ENCODE measurements around the gene TBC1D2B. TPM values are rescaled to one million over a fixed set of nuclear protein-coding genes. Genes with fewer than 3 reads are reported as not detected.

TBC1D2B gene
- total and polyA plus RNA-seq, 4 donors, result 8.4 to 119 (median 22.0) TPM

DNA sequence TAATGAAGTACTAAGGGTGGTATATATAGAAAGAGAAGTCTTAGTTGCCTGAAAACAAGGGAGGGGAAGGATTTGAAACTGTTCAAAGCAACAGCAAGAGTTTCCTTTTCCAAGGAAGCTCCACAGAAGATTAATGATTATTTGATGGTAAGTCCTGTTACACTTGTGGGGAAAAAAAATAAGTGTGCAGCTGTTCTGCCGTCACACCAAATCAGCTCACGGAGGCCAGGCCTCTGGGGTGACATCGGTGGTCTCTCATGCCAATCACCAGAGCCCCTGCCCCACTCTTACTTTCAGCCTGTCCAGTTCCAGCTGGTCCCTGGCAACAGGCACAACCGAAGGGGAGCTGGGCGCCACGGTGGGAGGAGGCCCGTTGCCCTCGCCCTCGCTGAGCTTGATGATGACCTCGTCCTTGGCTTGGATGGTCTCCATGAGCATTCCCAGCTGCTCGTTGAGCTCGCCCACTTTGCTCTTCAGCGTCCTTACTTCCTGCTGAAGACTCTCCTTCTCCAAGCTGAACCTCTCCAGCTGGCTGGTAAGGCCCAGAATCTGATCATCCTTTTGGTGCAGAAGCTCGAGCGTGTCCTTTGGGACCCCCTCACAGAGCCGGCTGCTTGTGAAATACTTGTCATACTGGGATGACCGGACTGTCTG, 53.5 kb downstream of the TBC1D2B start:
- peaks cover 6 to 48% (median 23%) of the 10 kb centered on the region in 4 donors for H3K36me3 ChIP-seq (ENCODE audit: control insufficient read depth in 4 of 4, insufficient read depth in 3 of 4, low read depth in 1 of 4, low read length in 3 of 4)

DNA sequence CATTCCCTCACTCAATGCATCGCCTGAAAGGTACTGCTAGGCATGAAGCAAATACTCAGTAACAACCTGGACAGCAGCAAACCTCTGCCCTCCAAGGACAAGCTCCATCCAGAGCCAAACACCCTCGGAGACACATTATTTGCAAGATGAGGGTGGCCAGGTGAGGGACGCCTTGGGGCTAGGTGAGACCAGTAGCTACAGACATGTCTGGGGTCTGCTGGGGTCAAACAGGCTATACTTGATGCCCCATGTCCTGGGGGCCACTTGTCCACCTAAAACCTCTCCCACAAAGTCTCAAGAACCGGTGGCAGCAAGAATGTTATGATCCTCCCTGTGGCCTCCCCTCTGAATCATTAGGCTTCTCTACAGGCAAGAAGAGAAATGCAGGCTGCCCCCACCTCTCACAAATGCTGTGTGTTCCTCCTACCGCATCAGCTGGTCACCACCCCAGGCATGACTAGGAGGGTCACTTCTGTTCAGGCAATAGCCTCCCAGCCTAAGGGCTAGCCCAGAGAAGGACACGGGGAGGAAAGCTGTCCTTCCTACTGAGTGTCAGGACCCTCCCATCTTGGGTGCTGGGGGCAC, 54.3 kb downstream of the TBC1D2B start:
- no peaks in the 10 kb centered on the region for H3K27me3 ChIP-seq (ENCODE audit: control insufficient read depth in 4 of 4, insufficient read depth in 4 of 4, low read length in 3 of 4)
- no peak overlapping the region for H3K9ac ChIP-seq (ENCODE audit: low read depth in 1 of 2, low read length in 2 of 2)
- 91% methylated on average over 6 of the region's 6 CpGs for WGBS
- H3K9me3 ChIP-seq (ENCODE audit: control insufficient read depth in 4 of 4, low read length in 3 of 4), result no peaks in the 10 kb centered on the region
- H3K27ac ChIP-seq (ENCODE audit: low read depth in 1 of 2, low read length in 2 of 2), result no peak overlapping the region
- no peak for DNase-seq (ENCODE audit: low spot score)
- no peak for TF ChIP-seq HNF4G (IDR thresholded peaks at IDR 0.05)
- no peak for TF ChIP-seq ATF3 (IDR thresholded peaks at IDR 0.05)
- TF ChIP-seq REST (IDR thresholded peaks at IDR 0.05), result no peak
- TF ChIP-seq HNF4A (conservative IDR thresholded peaks at IDR 0.05), result no peak
- H3K4me1 ChIP-seq (ENCODE audit: control insufficient read depth in 4 of 4, insufficient read depth in 4 of 4, low read length in 3 of 4), result peaks cover 7 to 33% (median 25%) of the 10 kb centered on the region in 4 donors
- peaks cover 6 to 48% (median 20%) of the 10 kb centered on the region in 4 donors for H3K36me3 ChIP-seq (ENCODE audit: control insufficient read depth in 4 of 4, insufficient read depth in 3 of 4, low read depth in 1 of 4, low read length in 3 of 4)
- no peak overlapping the region for H3K4me3 ChIP-seq (ENCODE audit: low read depth in 1 of 3, low read length in 3 of 3)

More for the DNA sequence above, 53.5 kb downstream of the TBC1D2B start:
- peaks cover 5 to 25% (median 17%) of the 10 kb centered on the region in 4 donors for H3K4me1 ChIP-seq (ENCODE audit: control insufficient read depth in 4 of 4, insufficient read depth in 4 of 4, low read length in 3 of 4)
- WGBS, result 85% methylated on average over 17 of the region's 17 CpGs
- no peaks in the 10 kb centered on the region for H3K9me3 ChIP-seq (ENCODE audit: control insufficient read depth in 4 of 4, low read length in 3 of 4)
- H3K4me3 ChIP-seq (ENCODE audit: low read depth in 1 of 3, low read length in 3 of 3), result no peak overlapping the region
- no peak overlapping the region for H3K9ac ChIP-seq (ENCODE audit: low read depth in 1 of 2, low read length in 2 of 2)
- H3K27me3 ChIP-seq (ENCODE audit: control insufficient read depth in 4 of 4, insufficient read depth in 4 of 4, low read length in 3 of 4), result no peaks in the 10 kb centered on the region
- TF ChIP-seq NR2F2 (IDR thresholded peaks at IDR 0.05) (peak; percentile 72), HNF4A (conservative IDR thresholded peaks at IDR 0.05) (no peak), HNF4G (IDR thresholded peaks at IDR 0.05) (no peak), FOXA2 (IDR thresholded peaks at IDR 0.05) (no peak), GABPA (IDR thresholded peaks at IDR 0.05 in 1 of 2, conservative IDR thresholded peaks at IDR 0.05 in 1 of 2) (no peak), RAD21 (IDR thresholded peaks at IDR 0.05) (no peak), MAX (IDR thresholded peaks at IDR 0.05) (no peak), ATF3 (IDR thresholded peaks at IDR 0.05) (no peak), TAF1 (conservative IDR thresholded peaks at IDR 0.05) (no peak)
- H3K27ac ChIP-seq (ENCODE audit: low read depth in 1 of 2, low read length in 2 of 2), result peak overlapping the region in 1 of 2 donors; percentile 35
- no peak for DNase-seq (ENCODE audit: low spot score)

DNA sequence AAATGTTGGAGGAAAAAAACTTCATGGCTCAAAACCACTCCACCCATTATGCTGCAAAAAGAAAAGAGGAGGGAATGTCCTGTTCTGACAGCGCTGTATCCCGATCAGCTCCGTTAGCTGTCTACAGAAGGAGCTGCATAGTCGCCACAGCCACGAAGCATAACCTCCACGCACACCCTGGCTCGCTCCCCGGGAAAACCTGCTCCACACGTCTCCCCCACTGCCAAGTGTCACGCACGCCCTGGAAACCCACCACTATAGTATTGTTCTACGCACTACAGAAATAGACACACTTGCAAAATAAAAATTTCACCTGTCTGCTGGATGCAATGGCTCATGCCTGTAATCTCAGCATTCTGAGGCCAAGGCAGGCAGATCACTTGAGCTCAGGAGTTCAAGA, 55.8 kb downstream of the TBC1D2B start:
- H3K9me3 ChIP-seq (ENCODE audit: control insufficient read depth in 4 of 4, low read length in 3 of 4), result no peaks in the 10 kb centered on the region
- H3K4me1 ChIP-seq (ENCODE audit: control insufficient read depth in 4 of 4, insufficient read depth in 4 of 4, low read length in 3 of 4), result peaks cover 7 to 47% (median 36%) of the 10 kb centered on the region in 4 donors
- no peak for DNase-seq (ENCODE audit: low spot score)
- no peak overlapping the region for H3K4me3 ChIP-seq (ENCODE audit: low read depth in 1 of 3, low read length in 3 of 3)
- H3K9ac ChIP-seq (ENCODE audit: low read depth in 1 of 2, low read length in 2 of 2), result no peak overlapping the region
- no peak for TF ChIP-seq RXRA (IDR thresholded peaks at IDR 0.05)
- TF ChIP-seq SP1 (IDR thresholded peaks at IDR 0.05), result no peak
- no peak for TF ChIP-seq RAD21 (IDR thresholded peaks at IDR 0.05)
- TF ChIP-seq YY1 (IDR thresholded peaks at IDR 0.05), result no peak
- TF ChIP-seq CTCF (IDR thresholded peaks at IDR 0.05; ENCODE audit: low read depth, low read length, missing input control), result no peak
- 96% methylated on average over 12 of the region's 12 CpGs for WGBS
- H3K27me3 ChIP-seq (ENCODE audit: control insufficient read depth in 4 of 4, insufficient read depth in 4 of 4, low read length in 3 of 4), result no peaks in the 10 kb centered on the region
- peaks cover 4 to 34% (median 16%) of the 10 kb centered on the region in 4 donors for H3K36me3 ChIP-seq (ENCODE audit: control insufficient read depth in 4 of 4, insufficient read depth in 3 of 4, low read depth in 1 of 4, low read length in 3 of 4)
- H3K27ac ChIP-seq (ENCODE audit: low read depth in 1 of 2, low read length in 2 of 2), result no peak overlapping the region

Data from liver (tissue), 9 donors.